ENCODE results near the gene LENEP. TPM values are rescaled to one million over a fixed set of nuclear protein-coding genes. Genes with fewer than 3 reads are reported as not detected.

LENEP gene
- total RNA-seq, 1 experiment from 2014 or later, result 0.42 TPM

DNA sequence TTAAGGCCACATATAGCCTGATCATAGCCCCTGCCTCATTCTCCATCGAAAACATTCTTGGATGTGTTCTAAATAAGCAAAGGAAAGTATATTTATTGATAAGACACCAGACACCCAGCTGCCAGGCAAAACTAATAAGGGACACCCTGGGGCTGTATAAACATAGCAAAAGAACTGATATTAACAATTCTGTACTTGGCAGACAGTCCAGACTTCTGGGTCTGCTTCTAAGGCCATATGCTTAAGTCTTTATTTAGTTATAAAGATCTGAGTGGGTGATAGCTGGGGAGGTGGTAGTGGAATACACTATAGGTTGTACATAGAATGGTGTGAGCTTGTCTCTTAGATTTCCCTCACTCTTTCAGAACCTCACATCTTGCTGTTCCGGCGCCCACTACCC lies 15.0 kb upstream of the LENEP start:
- no peaks in the 10 kb centered on the region for H4K20me1 ChIP-seq (ENCODE audit: insufficient read depth)
- H3K9ac ChIP-seq (ENCODE audit: low read length), result no peak overlapping the region
- ChIA-PET RAD21 (ENCODE audit: low non-redundant PET in 1 of 2, low total read pairs in 2 of 2, uncharacterized antibody in 2 of 2, unreplicated experiment in 2 of 2) (no interaction called here), POLR2A (interaction anchor here (1.1 to 1.3 kb wide), 2 partner anchors 9 to 18 kb away, joined by 3 read pairs; no protein-coding TSS in a partner anchor), CTCF (no interaction called here)
- BruUV-seq (replicated peaks), result no TSS peak
- peaks cover 64% of the 10 kb centered on the region for H3K79me2 ChIP-seq (ENCODE audit: insufficient read depth, low read length)
- H3K4me2 ChIP-seq (ENCODE audit: low read length), result no peak overlapping the region
- intact Hi-C loops (cut with micrococcal nuclease), result no loop called here
- H3K4me3 ChIP-seq (replicated peaks in 1 of 2; ENCODE audit: low read depth in 1 of 2, low read length in 2 of 2), result no peak overlapping the region
- H3K4me1 ChIP-seq (ENCODE audit: control insufficient read depth in 1 of 2, insufficient read depth in 2 of 2, low read length in 2 of 2), result peaks cover 13 to 36% of the 10 kb centered on the region in 2 experiments; a peak in 3 of 4 replicates
- H3K27me3 ChIP-seq (ENCODE audit: insufficient read depth, low read length), result no peaks in the 10 kb centered on the region
- no peak overlapping the region for H3K27ac ChIP-seq (ENCODE audit: low read depth, low read length)
- no peak for DNase-seq (ENCODE audit: low read depth, low spot score)
- peaks cover 11 to 27% of the 10 kb centered on the region in 2 experiments for H3K36me3 ChIP-seq (ENCODE audit: control insufficient read depth in 1 of 2, insufficient read depth in 2 of 2, low read length in 2 of 2)
- no peak for ATAC-seq
- TF ChIP-seq ZNF274 (IDR thresholded peaks at IDR 0.05; ENCODE audit: low read depth, low read length) (no peak), ZFX (IDR thresholded peaks at IDR 0.05) (no peak), EGR1 (IDR thresholded peaks at IDR 0.05; ENCODE audit: low read depth) (no peak), POLR2AphosphoS5 (IDR thresholded peaks at IDR 0.05; ENCODE audit: low read depth, low read length) (no peak), SRF (IDR thresholded peaks at IDR 0.05; ENCODE audit: low read depth) (no peak)
- H3K9me3 ChIP-seq (ENCODE audit: control insufficient read depth in 1 of 2, insufficient read depth in 1 of 2, low read depth in 1 of 2, low read length in 2 of 2), result no peaks in the 10 kb centered on the region
- no peaks in the 10 kb centered on the region for H3K9me2 ChIP-seq (ENCODE audit: insufficient read depth)
- H2AFZ ChIP-seq (ENCODE audit: low read depth, low read length, poor library complexity, severe bottlenecking), result no peak overlapping the region

DNA sequence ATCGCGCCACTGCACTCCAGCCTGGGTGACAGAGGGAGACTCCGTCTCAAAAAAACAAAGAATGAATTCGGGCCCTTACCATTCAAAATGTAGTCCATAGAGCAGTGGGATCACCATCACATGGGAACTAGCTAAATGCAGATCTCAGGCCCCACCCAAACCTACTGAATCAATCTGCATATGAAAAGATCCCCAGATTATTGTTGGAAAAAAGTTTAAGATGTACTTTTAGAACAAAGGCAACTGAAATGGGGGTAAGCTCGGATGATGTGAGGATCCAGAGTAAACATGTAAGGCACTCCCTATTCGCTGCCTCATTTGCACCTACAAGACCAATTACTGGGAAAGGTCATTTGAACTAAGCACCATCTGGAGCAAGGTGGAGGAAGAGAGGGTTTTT lies 11.0 kb upstream of the LENEP start:
- Histone ChIP-seq H3K4me2 (ENCODE audit: low read length) (peak overlapping the region; percentile 93), H3K79me2 (ENCODE audit: insufficient read depth, low read length) (peaks cover 75% of the 10 kb centered on the region), H3K4me3 (replicated peaks in 1 of 2; ENCODE audit: low read depth in 1 of 2, low read length in 2 of 2) (peak overlapping the region; percentile 41 to 84), H3K27me3 (ENCODE audit: insufficient read depth, low read length) (no peaks in the 10 kb centered on the region), H3K4me1 (ENCODE audit: control insufficient read depth in 1 of 2, insufficient read depth in 2 of 2, low read length in 2 of 2) (peaks cover 10 to 34% of the 10 kb centered on the region in 2 experiments; a peak in 3 of 4 replicates), H3K36me3 (ENCODE audit: control insufficient read depth in 1 of 2, insufficient read depth in 2 of 2, low read length in 2 of 2) (peaks cover 17 to 27% of the 10 kb centered on the region in 2 experiments), H3K9me2 (ENCODE audit: insufficient read depth) (no peaks in the 10 kb centered on the region), H2AFZ (ENCODE audit: low read depth, low read length, poor library complexity, severe bottlenecking) (no peak overlapping the region), H4K20me1 (ENCODE audit: insufficient read depth) (no peaks in the 10 kb centered on the region), H3K9me3 (ENCODE audit: control insufficient read depth in 1 of 2, insufficient read depth in 1 of 2, low read depth in 1 of 2, low read length in 2 of 2) (no peaks in the 10 kb centered on the region), H3K27ac (ENCODE audit: low read depth, low read length) (peak overlapping the region; percentile 70), H3K9ac (ENCODE audit: low read length) (peak overlapping the region; percentile 90)
- intact Hi-C loops (cut with micrococcal nuclease), result no loop called here
- POLR2A ChIA-PET, result interaction anchor here (3.3 to 3.7 kb wide), 2 partner anchors 10 to 12 kb away, joined by 15 to 46 read pairs; partner anchors contain the start of genes LENEP and SHC1
- BruUV-seq (replicated peaks), result TSS peak; percentile 99
- RAD21 ChIA-PET (ENCODE audit: low non-redundant PET in 1 of 2, low total read pairs in 2 of 2, uncharacterized antibody in 2 of 2, unreplicated experiment in 2 of 2), result no interaction called here
- CTCF ChIA-PET, result interaction anchor here (1.1 to 3.2 kb wide), 5 partner anchors 8 to 211 kb away, joined by 4 to 25 read pairs (median 4); partner anchors contain the start of genes CKS1B and LENEP
- TF ChIP-seq POLR2AphosphoS5 (IDR thresholded peaks at IDR 0.05; ENCODE audit: low read depth, low read length) (no peak), JUND (IDR thresholded peaks at IDR 0.05) (no peak)
- no peak for ATAC-seq
- no peak for DNase-seq (ENCODE audit: low read depth, low spot score)

Data from HCT116 (cell line).